Keratinocyte (primary cell): ENCODE data around the gene RNF225. TPM values are rescaled to one million over a fixed set of nuclear protein-coding genes. Genes with fewer than 3 reads are reported as not detected.

Source experiments
- DNase-seq: peaks from one replicate; pipeline ENCODE4 v3.0.0-alpha.2; 2011; ENCODE audit warnings: low read depth, missing footprints, low spot score
- FAIRE-seq: peaks from 2 replicates; lab custom pipeline; 2011; peaks lifted over from hg19 to GRCh38; lab: Jason Lieb, UNC
- H2AFZ ChIP-seq: 2 replicates; pipeline ENCODE4 v1.6.0; 2012; ENCODE audit warnings: low read length, control low read depth, inconsistent platforms; ENCODE audit not compliant: control insufficient read depth
- H3K27ac ChIP-seq: 2 replicates; pipeline ENCODE4 v1.5.1; 2011; ENCODE audit warnings: low read length; ENCODE audit not compliant: control insufficient read depth, insufficient read depth
- H3K27me3 ChIP-seq: 3 replicates; pipeline ENCODE4 v1.6.0; 2011; ENCODE audit warnings: low read length; ENCODE audit not compliant: control insufficient read depth, insufficient read depth; ENCODE audit errors: extremely low read depth
- H3K36me3 ChIP-seq, 2 experiments: 2 replicates in 1 of 2; 3 replicates in 1 of 2; pipeline ENCODE4 v1.5.1; 2011; ENCODE audit warnings: low read length in 2 of 2, mild to moderate bottlenecking in 1 of 2; ENCODE audit not compliant: control insufficient read depth in 2 of 2, insufficient read depth in 2 of 2; ENCODE audit errors: extremely low read depth in 1 of 2
- H3K4me1 ChIP-seq: 3 replicates; pipeline ENCODE4 v1.5.1; 2011; ENCODE audit warnings: low read length; ENCODE audit not compliant: control insufficient read depth, insufficient read depth; ENCODE audit errors: extremely low read depth
- H3K4me2 ChIP-seq: 3 replicates; pipeline ENCODE4 v1.6.0; 2011; ENCODE audit warnings: low read depth, low read length; ENCODE audit not compliant: control insufficient read depth, insufficient read depth; ENCODE audit errors: extremely low read depth
- H3K4me3 ChIP-seq, 3 experiments: fragments of 200-600 bp in 1 of 3; sonication (generic) in 1 of 3; 2 replicates in 2 of 3; 3 replicates in 1 of 3; pipeline ENCODE4 v1.5.1; 2011 to 2016; ENCODE audit warnings: low read length in 3 of 3, mild to moderate bottlenecking in 3 of 3, control low read depth in 2 of 3, inconsistent platforms in 1 of 3, low read depth in 1 of 3, mixed read lengths in 1 of 3, mixed run types in 1 of 3, moderate library complexity in 1 of 3; ENCODE audit not compliant: control insufficient read depth in 2 of 3, insufficient read depth in 2 of 3; ENCODE audit errors: extremely low read depth in 1 of 3
- H3K79me2 ChIP-seq: 2 replicates; pipeline ENCODE4 v1.6.0; 2012; ENCODE audit warnings: low read length; ENCODE audit not compliant: control insufficient read depth, insufficient read depth
- H3K9ac ChIP-seq: 3 replicates; pipeline ENCODE4 v1.6.0; 2011; ENCODE audit warnings: low read length; ENCODE audit not compliant: control insufficient read depth, insufficient read depth; ENCODE audit errors: extremely low read depth
- H3K9me1 ChIP-seq: 3 replicates; pipeline ENCODE4 v1.6.0; 2011; ENCODE audit warnings: low read length; ENCODE audit not compliant: control insufficient read depth, insufficient read depth; ENCODE audit errors: extremely low read depth
- H3K9me3 ChIP-seq: 2 replicates; pipeline ENCODE4 v1.5.1; 2012; ENCODE audit warnings: low read depth, low read length; ENCODE audit not compliant: control insufficient read depth
- H4K20me1 ChIP-seq: 3 replicates; pipeline ENCODE4 v1.6.0; 2011; ENCODE audit warnings: low read length; ENCODE audit not compliant: control insufficient read depth, insufficient read depth; ENCODE audit errors: extremely low read depth
- EZH2 ChIP-seq: IDR thresholded peaks from one replicate; pipeline ENCODE4 v1.6.1; 2012; ENCODE audit warnings: inconsistent platforms, mild to moderate bottlenecking, low read length, moderate library complexity
- dilution Hi-C: fragments of 300-500 bp; cut with MboI; formaldehyde crosslinking; loops from one replicate; pipeline ENCODE4 v1.7.0; 2020; ENCODE audit warnings: low sequenced_read_pairs; ENCODE audit not compliant: extremely low pct_ligation_motif_present
- polyA plus RNA-seq, 5 experiments: library from polyadenylated mRNA; depleted of rRNA in 3 of 5; stranded (reverse) in 3 of 5; stranded (forward) in 1 of 5; unstranded in 1 of 5; fragments of >200 nt; gene quantifications; 1 replicate in 1 of 5; 2 replicates in 3 of 5; 3 replicates in 1 of 5; pipeline versions ENCODE4 v1.2.1 to v1.2.3, GENCODE V29; 2011 to 2012; ENCODE audit warnings: missing spikeins in 2 of 5, low read depth in 1 of 5, low replicate concordance in 1 of 5
- TF ChIP-seq, protein P1 (sequence below), 3 experiments: IDR thresholded peaks in 1 of 3; conservative IDR thresholded peaks in 1 of 3; optimal IDR thresholded peaks in 1 of 3; 2 replicates in 2 of 3; 3 replicates in 1 of 3; pipeline versions ENCODE3 to v1.5.1; 2011; ENCODE audit warnings: low read length in 3 of 3, mild to moderate bottlenecking in 3 of 3, moderate library complexity in 2 of 3, control low read depth in 1 of 3, inconsistent platforms in 1 of 3; ENCODE audit not compliant: insufficient read depth in 2 of 3; ENCODE audit errors: extremely low read depth in 1 of 3

RNF225 gene
- polyA plus RNA-seq, 1 donor (not counting 4 experiments of a cell fraction or from before 2014, with no cell fraction given) = not detected

DNA sequence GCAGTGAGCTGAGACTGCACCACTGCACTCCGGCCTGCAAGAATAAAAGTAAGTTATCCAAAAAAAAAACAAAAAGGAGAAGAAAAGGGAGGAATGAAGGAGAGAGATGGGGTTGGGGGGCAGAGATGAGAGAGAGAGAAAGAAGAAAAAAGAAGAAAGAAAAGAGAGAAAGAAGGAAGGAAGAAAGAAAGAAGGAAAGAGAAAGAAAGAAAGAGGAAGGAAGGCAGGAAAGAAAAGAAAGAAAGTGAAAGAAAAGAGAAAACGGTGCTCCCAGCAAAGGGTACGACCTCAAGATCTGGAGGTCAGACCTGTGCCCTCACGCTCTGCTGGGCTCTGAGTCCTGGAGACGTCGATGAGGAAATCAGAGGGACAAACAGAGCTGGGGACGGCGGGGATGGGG is 45.9 kb upstream of the RNF225 start:
- dilution Hi-C loops = no loop called here
- Histone ChIP-seq H4K20me1 (no peaks in the 10 kb centered on the region), H3K27ac (no peak overlapping the region), H2AFZ (no peak overlapping the region), H3K9me1 (no peaks in the 10 kb centered on the region), H3K9ac (no peak overlapping the region), H3K4me2 (no peak overlapping the region), H3K4me3 (no peak overlapping the region), H3K4me1 (no peaks in the 10 kb centered on the region), H3K27me3 (peaks cover 37% of the 10 kb centered on the region), H3K9me3 (no peaks in the 10 kb centered on the region), H3K36me3 (no peaks in the 10 kb centered on the region), H3K79me2 (no peaks in the 10 kb centered on the region)
- DNase-seq (no peak), FAIRE-seq (no peak)
- no peak for TF ChIP-seq EZH2
- TF ChIP-seq, protein P1, sequence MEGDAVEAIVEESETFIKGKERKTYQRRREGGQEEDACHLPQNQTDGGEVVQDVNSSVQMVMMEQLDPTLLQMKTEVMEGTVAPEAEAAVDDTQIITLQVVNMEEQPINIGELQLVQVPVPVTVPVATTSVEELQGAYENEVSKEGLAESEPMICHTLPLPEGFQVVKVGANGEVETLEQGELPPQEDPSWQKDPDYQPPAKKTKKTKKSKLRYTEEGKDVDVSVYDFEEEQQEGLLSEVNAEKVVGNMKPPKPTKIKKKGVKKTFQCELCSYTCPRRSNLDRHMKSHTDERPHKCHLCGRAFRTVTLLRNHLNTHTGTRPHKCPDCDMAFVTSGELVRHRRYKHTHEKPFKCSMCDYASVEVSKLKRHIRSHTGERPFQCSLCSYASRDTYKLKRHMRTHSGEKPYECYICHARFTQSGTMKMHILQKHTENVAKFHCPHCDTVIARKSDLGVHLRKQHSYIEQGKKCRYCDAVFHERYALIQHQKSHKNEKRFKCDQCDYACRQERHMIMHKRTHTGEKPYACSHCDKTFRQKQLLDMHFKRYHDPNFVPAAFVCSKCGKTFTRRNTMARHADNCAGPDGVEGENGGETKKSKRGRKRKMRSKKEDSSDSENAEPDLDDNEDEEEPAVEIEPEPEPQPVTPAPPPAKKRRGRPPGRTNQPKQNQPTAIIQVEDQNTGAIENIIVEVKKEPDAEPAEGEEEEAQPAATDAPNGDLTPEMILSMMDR (optimal IDR thresholded peaks at IDR 0.05 in 1 of 3, IDR thresholded peaks at IDR 0.05 in 1 of 3, conservative IDR thresholded peaks at IDR 0.05 in 1 of 3; ENCODE audit: extremely low read depth in 1 of 3, insufficient read depth in 2 of 3, low read length in 3 of 3) = no peak

DNA sequence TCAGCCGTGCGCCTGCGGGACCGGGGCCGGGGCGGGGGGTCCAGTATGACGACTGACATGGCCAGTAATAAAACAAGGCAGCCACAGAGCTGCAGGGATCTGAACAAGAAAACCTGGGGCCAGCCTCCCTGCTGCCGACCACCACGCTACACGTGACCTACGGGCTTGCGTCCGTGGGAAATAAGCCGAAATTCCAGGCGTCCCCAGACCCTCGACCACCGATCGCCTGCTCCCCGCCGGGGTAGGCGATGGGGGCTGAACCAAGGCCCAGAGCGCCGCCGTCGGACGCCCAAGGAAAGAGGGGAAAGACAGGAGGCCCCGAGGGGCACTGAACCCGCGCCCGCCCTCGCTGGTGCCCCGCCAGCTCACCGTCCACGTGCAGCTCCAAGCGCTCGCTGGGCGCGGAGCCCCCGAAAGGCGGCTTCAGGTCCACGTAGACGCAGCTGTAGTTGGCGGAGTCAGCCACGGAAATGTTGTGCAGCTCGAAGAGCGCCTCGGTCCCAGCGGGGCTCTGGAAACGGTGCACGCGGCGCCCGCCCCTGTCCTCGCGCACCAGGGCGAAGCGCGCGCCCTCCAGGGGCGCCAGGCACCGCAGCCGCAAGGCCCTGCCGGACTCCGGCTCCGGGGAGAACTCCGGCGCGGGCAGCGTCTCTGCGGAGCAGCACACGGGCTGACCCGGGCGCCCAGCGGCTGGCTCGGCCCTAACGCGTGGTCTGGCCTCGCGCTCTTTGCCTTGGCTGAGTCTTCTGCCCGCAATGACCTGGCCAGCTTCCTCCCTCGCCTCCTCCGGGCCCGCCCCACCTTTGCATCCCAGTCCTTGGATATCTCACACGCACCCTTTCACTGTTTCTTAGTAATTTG is 45.2 kb upstream of the RNF225 start:
- Histone ChIP-seq H3K9me1 (no peaks in the 10 kb centered on the region), H2AFZ (no peak overlapping the region), H3K27ac (no peak overlapping the region), H3K9me3 (no peaks in the 10 kb centered on the region), H3K4me2 (no peak overlapping the region), H3K4me1 (no peaks in the 10 kb centered on the region), H3K79me2 (no peaks in the 10 kb centered on the region), H4K20me1 (no peaks in the 10 kb centered on the region), H3K9ac (no peak overlapping the region), H3K4me3 (no peak overlapping the region), H3K27me3 (peaks cover 37% of the 10 kb centered on the region), H3K36me3 (no peaks in the 10 kb centered on the region)
- DNase-seq = no peak
- TF ChIP-seq EZH2 = peak; percentile 43
- TF ChIP-seq, protein P1 (optimal IDR thresholded peaks at IDR 0.05 in 1 of 3, IDR thresholded peaks at IDR 0.05 in 1 of 3, conservative IDR thresholded peaks at IDR 0.05 in 1 of 3; ENCODE audit: extremely low read depth in 1 of 3, insufficient read depth in 2 of 3, low read length in 3 of 3) = no peak
- dilution Hi-C loops = no loop called here
- FAIRE-seq = no peak
